Choroid plexus epithelial cell (primary cell): ENCODE results near the gene GYPC.
A peak's percentile ranks its signal among the peaks of the same experiment; 100 is the strongest.

Source experiments
- DNase-seq: peaks from one replicate; pipeline ENCODE4 v3.0.0-alpha.2; 2010; ENCODE audit warnings: low read depth
- H3K4me3 ChIP-seq: 2 replicates; pipeline ENCODE4 v1.5.1; 2011; ENCODE audit warnings: low read depth, mild to moderate bottlenecking, control low read depth, low read length, moderate library complexity
- TF ChIP-seq, protein P1 (sequence below): conservative IDR thresholded peaks from 2 replicates; pipeline ENCODE4 v1.5.1; 2011; ENCODE audit warnings: low read depth, mild to moderate bottlenecking, control low read depth, inconsistent platforms, low read length, moderate library complexity

GYPC gene

DNA sequence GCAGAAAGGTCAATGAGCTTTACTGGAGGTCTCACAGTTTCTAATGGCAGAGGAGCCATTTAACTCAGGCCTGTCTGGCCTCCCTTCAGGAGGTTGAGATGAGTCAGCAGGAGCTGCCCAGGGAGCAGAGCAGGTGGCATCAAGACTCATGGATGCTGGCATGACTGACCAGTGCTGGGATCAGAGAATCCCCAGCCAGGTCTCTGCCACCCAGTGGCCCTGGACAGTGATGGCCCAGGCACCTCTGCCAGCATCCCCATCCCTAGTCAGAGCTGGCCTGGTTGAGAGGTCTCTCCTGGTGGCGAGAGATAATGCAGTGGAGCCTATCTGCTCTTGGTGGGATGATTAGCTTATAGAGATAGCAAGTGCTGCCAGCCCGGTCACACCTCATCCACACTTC lies 43.1 kb downstream of the GYPC start:
- no peak overlapping the region for H3K4me3 ChIP-seq
- DNase-seq = no peak
- TF ChIP-seq, protein P1, sequence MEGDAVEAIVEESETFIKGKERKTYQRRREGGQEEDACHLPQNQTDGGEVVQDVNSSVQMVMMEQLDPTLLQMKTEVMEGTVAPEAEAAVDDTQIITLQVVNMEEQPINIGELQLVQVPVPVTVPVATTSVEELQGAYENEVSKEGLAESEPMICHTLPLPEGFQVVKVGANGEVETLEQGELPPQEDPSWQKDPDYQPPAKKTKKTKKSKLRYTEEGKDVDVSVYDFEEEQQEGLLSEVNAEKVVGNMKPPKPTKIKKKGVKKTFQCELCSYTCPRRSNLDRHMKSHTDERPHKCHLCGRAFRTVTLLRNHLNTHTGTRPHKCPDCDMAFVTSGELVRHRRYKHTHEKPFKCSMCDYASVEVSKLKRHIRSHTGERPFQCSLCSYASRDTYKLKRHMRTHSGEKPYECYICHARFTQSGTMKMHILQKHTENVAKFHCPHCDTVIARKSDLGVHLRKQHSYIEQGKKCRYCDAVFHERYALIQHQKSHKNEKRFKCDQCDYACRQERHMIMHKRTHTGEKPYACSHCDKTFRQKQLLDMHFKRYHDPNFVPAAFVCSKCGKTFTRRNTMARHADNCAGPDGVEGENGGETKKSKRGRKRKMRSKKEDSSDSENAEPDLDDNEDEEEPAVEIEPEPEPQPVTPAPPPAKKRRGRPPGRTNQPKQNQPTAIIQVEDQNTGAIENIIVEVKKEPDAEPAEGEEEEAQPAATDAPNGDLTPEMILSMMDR = no peak

DNA sequence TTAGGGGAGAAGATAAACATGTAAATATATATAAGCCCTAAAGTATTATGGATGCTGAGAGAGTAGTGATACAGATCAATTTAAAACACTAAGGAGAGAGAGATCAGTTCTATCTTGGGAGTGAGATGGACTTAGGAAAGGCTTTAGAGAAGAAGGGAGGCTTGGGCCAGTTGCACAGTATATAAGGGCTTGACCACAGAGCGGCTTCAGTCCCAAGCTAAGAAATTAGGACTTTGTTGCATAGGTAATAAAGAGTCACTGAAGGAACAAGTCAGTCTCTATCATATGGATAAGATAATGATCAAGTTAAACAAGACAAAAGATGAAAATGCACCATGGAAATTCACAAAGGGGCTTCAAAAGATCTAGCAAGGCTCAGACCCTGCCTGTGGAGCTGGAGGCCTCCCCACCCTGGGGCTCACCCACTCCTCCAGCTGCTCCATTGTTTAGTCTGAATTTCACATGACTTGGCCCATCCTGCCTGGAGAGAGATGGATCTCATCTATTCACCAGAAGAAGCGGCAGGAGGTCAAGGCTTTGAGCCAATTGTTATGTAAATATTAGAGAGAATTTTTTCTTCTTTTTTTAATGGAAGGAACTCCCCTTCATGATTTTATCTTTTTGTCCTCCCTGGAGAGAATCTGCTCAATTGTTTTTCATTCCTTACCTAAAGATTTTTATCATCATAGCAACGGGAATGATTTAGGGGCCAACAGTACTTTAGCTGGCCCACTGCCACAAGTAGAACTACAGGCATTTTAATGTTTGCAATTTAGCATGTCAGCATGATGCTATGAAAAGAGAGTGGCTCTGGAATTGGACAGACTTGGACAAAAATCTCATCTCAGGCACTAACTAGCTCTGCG lies 44.0 kb downstream of the GYPC start:
- TF ChIP-seq, protein P1 = no peak
- DNase-seq = peak; percentile 68
- no peak overlapping the region for H3K4me3 ChIP-seq

DNA sequence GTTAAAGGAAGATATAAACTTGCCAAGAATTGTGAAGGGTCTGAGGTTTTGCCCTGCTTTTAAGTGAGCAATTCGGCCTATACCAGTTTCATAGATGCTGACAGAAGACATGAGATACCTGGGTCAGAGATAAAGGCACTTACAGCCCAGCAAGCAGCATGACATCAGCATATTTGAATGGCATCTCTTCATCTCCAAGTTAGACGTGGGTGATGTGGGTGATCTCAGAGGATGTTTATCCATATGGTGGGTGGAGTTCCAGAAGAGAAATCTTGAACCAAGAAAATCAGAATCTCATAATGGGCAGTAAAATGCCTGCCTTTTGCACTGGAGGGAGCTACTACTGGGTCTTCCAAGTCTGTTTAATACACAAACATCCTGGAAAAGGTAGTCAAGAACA lies 44.7 kb downstream of the GYPC start:
- TF ChIP-seq, protein P1 = no peak
- peak; percentile 74 for DNase-seq
- H3K4me3 ChIP-seq = no peak overlapping the region

DNA sequence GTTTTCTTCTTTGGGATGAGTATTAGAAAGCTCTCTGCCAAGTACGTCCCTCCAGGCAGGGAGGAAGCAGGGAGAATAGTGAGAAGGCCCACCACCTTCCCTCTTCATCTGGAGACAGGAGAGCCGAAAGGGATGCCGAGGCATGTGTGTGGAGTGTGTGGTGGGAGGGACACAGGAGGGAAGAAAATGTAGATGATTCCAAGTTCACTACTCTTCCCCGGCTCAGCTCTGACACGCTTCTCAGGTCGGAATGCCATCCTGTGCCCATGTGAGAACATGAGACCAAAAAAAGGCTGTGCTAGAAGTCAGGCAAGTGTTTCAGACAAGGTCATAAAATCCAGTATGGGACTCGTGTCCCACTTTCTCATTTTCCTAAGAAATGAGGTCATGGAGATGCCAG lies 47.4 kb downstream of the GYPC start:
- H3K4me3 ChIP-seq = no peak overlapping the region
- DNase-seq = no peak
- TF ChIP-seq, protein P1 = no peak

DNA sequence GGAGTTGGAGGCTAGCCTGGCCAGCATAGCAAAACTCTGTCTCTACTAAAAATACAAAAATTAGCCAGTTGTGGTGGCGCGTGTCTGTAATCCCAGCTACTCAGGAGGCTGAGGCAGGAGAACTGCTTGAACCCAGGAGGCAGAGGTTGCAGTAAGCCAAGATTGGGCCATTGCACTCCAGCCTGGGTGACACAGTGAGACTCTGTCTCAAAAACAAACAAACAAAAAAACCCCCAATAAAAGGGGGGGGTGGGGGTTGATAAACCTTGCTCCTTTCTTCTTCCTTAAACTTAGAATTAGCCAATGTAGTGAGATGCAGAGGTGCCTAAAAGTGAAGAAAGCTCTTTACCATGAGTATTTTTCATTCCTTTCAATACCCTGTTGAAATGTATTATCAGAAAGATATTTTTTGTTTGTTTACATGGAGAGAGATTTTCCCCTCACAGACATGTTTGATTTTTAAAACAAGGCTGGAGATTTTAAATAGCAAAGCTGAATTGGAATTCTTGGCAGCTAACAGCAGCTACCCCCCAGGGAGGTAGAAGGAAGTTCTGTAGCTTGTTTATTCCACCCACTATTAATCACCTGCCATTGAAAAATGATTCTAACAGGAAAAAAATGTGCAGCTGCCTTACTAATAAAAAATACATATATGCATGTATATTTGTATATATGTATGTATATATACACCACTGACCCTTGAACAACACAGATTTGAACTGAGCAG lies 48.6 kb downstream of the GYPC start:
- DNase-seq = peak; percentile 80
- H3K4me3 ChIP-seq = no peak overlapping the region
- TF ChIP-seq, protein P1 = no peak

DNA sequence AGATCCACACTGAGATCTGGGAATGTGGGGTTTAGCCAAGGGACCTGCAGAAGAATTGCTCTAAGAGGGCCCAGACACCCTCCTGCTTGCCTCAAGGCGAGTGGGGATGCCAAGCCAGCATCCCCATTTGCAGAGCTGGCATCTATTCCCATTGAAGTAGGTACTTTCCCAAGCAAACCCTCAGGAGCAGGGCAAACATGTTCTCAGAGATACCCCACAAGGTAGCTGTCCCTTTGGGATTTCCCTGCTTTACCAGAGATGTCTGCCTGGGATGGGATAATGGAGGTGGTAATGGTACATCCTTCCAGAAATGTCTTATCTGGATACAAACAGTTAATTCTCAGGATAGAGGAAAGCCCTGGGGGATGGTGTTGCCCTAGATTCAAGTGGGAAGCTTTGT lies 51.2 kb downstream of the GYPC start:
- no peak for DNase-seq
- TF ChIP-seq, protein P1 = no peak
- H3K4me3 ChIP-seq = no peak overlapping the region

DNA sequence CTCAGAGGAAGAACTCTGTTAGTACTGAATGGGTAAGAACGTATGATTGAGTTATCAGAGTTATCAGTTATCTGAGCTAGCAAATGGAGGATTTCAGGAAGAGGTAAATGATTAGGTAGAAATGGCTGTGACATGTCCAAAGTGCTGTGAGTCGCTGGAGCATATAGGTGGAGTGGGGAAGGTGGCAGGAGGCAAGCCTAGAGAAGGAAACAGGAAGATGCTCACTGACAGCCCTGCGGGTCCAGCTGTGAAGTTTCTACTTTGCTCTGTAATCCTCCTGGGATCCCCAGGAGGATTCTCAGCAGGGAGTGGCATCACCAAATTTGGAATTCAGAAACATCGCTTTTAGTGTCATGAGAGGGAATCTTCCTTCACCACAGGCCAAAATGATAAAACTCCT lies 52.0 kb downstream of the GYPC start:
- H3K4me3 ChIP-seq = no peak overlapping the region
- no peak for DNase-seq
- TF ChIP-seq, protein P1 = no peak
